Measurements from ENCODE around the gene MDFI. TPM values are rescaled to one million over a fixed set of nuclear protein-coding genes. Genes with fewer than 3 reads are reported as not detected.
A peak's percentile ranks its signal among the peaks of the same experiment; 100 is the strongest.

MDFI gene
- total RNA-seq, 2 donors from 2014 or later: 52.7 to 80.0 TPM

DNA sequence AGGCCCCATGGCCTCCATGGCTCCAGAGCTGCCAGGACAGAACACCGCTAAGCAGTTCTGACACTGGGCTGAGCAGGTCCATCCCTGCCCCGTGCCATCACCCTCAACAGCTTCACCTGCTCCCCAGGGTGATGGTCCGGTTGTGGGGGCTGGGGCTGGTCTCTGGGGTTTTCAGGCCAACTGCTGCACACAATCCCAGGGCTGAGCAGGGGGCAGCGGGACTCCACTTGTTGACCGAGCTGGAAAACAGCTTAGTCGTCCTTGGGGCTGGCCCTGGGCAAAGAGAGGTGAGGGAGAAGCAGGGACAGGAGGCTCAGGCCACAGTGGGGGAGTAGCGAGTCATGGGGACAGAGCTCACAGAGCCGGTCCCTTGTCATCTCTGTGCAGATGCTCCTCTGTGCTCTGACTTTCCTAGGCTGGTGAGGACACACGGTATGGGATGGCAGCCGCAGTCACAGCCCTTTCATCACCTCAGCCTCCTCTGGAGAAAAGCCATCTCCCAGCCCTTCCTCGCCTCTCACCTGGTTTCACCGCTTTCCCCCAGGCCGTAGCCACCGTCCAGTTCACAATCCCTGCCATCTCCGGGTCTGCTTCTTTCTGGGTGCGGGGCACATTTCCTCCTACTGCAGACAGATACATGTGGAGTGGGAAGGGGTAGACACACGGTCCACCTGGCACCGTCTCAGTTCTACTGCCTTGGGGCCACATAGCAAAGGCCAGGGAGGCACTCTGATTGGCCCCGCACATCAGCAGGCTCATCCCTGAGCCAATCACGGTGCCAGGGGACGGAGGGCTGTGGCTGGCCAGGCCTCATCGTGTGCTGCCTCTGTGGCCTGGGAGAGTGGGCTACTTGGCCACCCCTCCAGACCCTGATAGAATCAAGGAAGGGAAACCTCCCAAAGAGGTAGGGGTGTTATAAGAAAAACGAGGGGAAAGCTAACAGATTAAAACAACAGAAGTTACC is 19.1 kb downstream of the MDFI start:
- DNase-seq: peak; percentile 46
- no peak overlapping the region for H3K27ac Mint-ChIP-seq

GRCh38 chr6:41658636-41659035 is 20.4 kb downstream of the MDFI start:
- Histone ChIP-seq H3K27ac (ENCODE audit: low read depth, low read length) (no peak overlapping the region), H3K4me3 (ENCODE audit: low read length) (no peak overlapping the region), H3K9me3 (ENCODE audit: control insufficient read depth, low read length) (no peaks in the 10 kb centered on the region), H3K9ac (ENCODE audit: extremely low read depth, low read length, poor library complexity, severe bottlenecking) (no peak overlapping the region), H3K36me3 (ENCODE audit: control insufficient read depth, insufficient read depth, low read length) (no peaks in the 10 kb centered on the region), H3K4me1 (ENCODE audit: control insufficient read depth, insufficient read depth, low read length) (peaks cover 3% of the 10 kb centered on the region), H3K27me3 (ENCODE audit: control insufficient read depth, insufficient read depth, low read length, poor library complexity, severe bottlenecking) (no peaks in the 10 kb centered on the region)
- no peak for DNase-seq
- TF ChIP-seq CTCF (conservative IDR thresholded peaks at IDR 0.05): no peak
- peaks cover 12% of the 10 kb centered on the region for H3K27me3 Mint-ChIP-seq (ENCODE audit: insufficient read depth)
- H3K27ac Mint-ChIP-seq: no peak overlapping the region
- no peaks in the 10 kb centered on the region for H3K9me3 Mint-ChIP-seq
- 92 to 94% methylated on average over 7 to 13 of the region's 13 CpGs for WGBS, 2 experiments (ENCODE audit: insufficient coverage in 1 of 2, insufficient read length in 1 of 2)
- no peak overlapping the region for H3K4me3 Mint-ChIP-seq
- H3K4me1 Mint-ChIP-seq: peaks cover 13% of the 10 kb centered on the region
- peaks cover 4% of the 10 kb centered on the region for H3K36me3 Mint-ChIP-seq (ENCODE audit: low read depth)

More for the DNA sequence above, 19.1 kb downstream of the MDFI start:
- peaks cover 12% of the 10 kb centered on the region for H3K27me3 Mint-ChIP-seq (ENCODE audit: insufficient read depth)
- H3K9ac ChIP-seq (ENCODE audit: extremely low read depth, low read length, poor library complexity, severe bottlenecking): no peak overlapping the region
- no peak overlapping the region for H3K27ac ChIP-seq (ENCODE audit: low read depth, low read length)
- H3K9me3 ChIP-seq (ENCODE audit: control insufficient read depth, low read length): no peaks in the 10 kb centered on the region
- WGBS, 2 experiments (ENCODE audit: insufficient coverage in 1 of 2, insufficient read length in 1 of 2): 92 to 93% methylated on average over 20 to 23 of the region's 23 CpGs
- TF ChIP-seq CTCF (conservative IDR thresholded peaks at IDR 0.05): no peak
- no peaks in the 10 kb centered on the region for H3K36me3 ChIP-seq (ENCODE audit: control insufficient read depth, insufficient read depth, low read length)
- no peaks in the 10 kb centered on the region for H3K27me3 ChIP-seq (ENCODE audit: control insufficient read depth, insufficient read depth, low read length, poor library complexity, severe bottlenecking)
- H3K4me1 Mint-ChIP-seq: peaks cover 13% of the 10 kb centered on the region
- H3K9me3 Mint-ChIP-seq: no peaks in the 10 kb centered on the region
- H3K4me3 Mint-ChIP-seq: no peak overlapping the region
- H3K4me3 ChIP-seq (ENCODE audit: low read length): no peak overlapping the region
- H3K36me3 Mint-ChIP-seq (ENCODE audit: low read depth): peaks cover 10% of the 10 kb centered on the region
- peaks cover 3% of the 10 kb centered on the region for H3K4me1 ChIP-seq (ENCODE audit: control insufficient read depth, insufficient read depth, low read length)

DNA sequence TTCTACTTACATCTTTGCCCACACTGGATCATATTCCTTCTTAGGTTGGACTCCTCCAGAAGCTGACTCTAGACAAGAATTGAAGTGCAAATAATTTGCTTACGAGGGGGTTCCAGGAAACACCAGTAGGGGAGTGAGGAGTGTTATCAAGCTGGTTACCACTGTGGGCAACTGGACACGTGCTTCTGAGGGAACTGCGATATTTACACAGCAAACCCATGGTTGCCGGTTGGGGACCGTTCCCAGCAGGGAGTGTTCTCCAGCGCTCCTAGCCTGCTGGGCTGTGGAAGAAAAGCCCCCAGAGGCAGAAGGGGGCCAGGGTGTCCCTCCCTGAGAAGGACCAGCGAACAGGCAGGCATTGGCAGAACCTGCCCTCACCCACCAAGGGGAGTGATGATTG is 21.7 kb downstream of the MDFI start:
- 87% methylated on average over 6 to 7 of the region's 7 CpGs for WGBS, 2 experiments (ENCODE audit: insufficient coverage in 1 of 2, insufficient read length in 1 of 2)
- peak; percentile 31 for DNase-seq
- H3K27ac ChIP-seq (ENCODE audit: low read depth, low read length): no peak overlapping the region
- peaks cover 19% of the 10 kb centered on the region for H3K27me3 Mint-ChIP-seq (ENCODE audit: insufficient read depth)
- peaks cover 13% of the 10 kb centered on the region for H3K4me1 Mint-ChIP-seq
- H3K9me3 ChIP-seq (ENCODE audit: control insufficient read depth, low read length): no peaks in the 10 kb centered on the region
- peaks cover 3% of the 10 kb centered on the region for H3K4me1 ChIP-seq (ENCODE audit: control insufficient read depth, insufficient read depth, low read length)
- no peaks in the 10 kb centered on the region for H3K27me3 ChIP-seq (ENCODE audit: control insufficient read depth, insufficient read depth, low read length, poor library complexity, severe bottlenecking)
- TF ChIP-seq CTCF (conservative IDR thresholded peaks at IDR 0.05): no peak
- no peak overlapping the region for H3K9ac ChIP-seq (ENCODE audit: extremely low read depth, low read length, poor library complexity, severe bottlenecking)
- no peak overlapping the region for H3K4me3 Mint-ChIP-seq
- no peaks in the 10 kb centered on the region for H3K36me3 ChIP-seq (ENCODE audit: control insufficient read depth, insufficient read depth, low read length)
- no peak overlapping the region for H3K27ac Mint-ChIP-seq
- no peak overlapping the region for H3K4me3 ChIP-seq (ENCODE audit: low read length)
- no peaks in the 10 kb centered on the region for H3K9me3 Mint-ChIP-seq
- H3K36me3 Mint-ChIP-seq (ENCODE audit: low read depth): peaks cover 2% of the 10 kb centered on the region

Measured in endodermal cell (in vitro differentiated cells).